CD4-positive, alpha-beta memory T cell (primary cell): ENCODE measurements around the gene LMO3. TPM values are rescaled to one million over a fixed set of nuclear protein-coding genes. Genes with fewer than 3 reads are reported as not detected.

Source experiments
- CTCF ChIA-PET: fragments of 350-600 bp; sonication (Branson Sonifier 250); formaldehyde crosslinking; loops from one replicate; lab custom pipeline; 2021; ENCODE audit warnings: inconsistent platforms; ENCODE audit not compliant: partially characterized antibody; lab: Charles Lee
- POLR2A ChIA-PET: fragments of 350-600 bp; sonication (Branson Sonifier 250); formaldehyde crosslinking; loops from one replicate; lab custom pipeline; 2021; ENCODE audit not compliant: partially characterized antibody; lab: Charles Lee
- DNase-seq, 5 donors: peaks; one replicate each; pipeline versions ENCODE4 v3.0.0 to v3.0.0-alpha.2; 2020 to 2022; ENCODE audit warnings: mixed read lengths in 1 of 5
- H3K27ac ChIP-seq: one replicate; pipeline ENCODE4 v1.7.0; 2013; ENCODE audit warnings: low read depth, low read length
- H3K27me3 ChIP-seq: 2 replicates; pipeline ENCODE4 v1.7.0; 2013; ENCODE audit warnings: mild to moderate bottlenecking, low read length, moderate library complexity; ENCODE audit not compliant: insufficient read depth
- H3K36me3 ChIP-seq: 2 replicates; pipeline ENCODE4 v1.7.0; 2013; ENCODE audit warnings: mild to moderate bottlenecking, low read length, moderate library complexity; ENCODE audit not compliant: insufficient read depth
- H3K4me1 ChIP-seq: 2 replicates; pipeline ENCODE4 v1.7.0; 2013; ENCODE audit warnings: mild to moderate bottlenecking, low read length, moderate library complexity; ENCODE audit not compliant: insufficient read depth
- H3K4me3 ChIP-seq, 2 donors: one replicate each; pipeline ENCODE4 v1.7.0; 2013; ENCODE audit warnings: low read length in 2 of 2, mild to moderate bottlenecking in 1 of 2
- H3K9me3 ChIP-seq, 2 donors: one replicate each; pipeline ENCODE4 v1.7.0; 2013; ENCODE audit warnings: low read length in 2 of 2, control low read depth in 1 of 2; ENCODE audit not compliant: control insufficient read depth in 1 of 2
- H3K27ac Mint-ChIP-seq, 7 donors: one replicate each; pipeline ENCODE4 v1.8.0; 2020 to 2021; ENCODE audit warnings: mixed read lengths in 7 of 7, mild to moderate bottlenecking in 6 of 7, inconsistent platforms in 3 of 7, moderate library complexity in 3 of 7
- H3K27me3 Mint-ChIP-seq, 2 donors: one replicate each; pipeline ENCODE4 v1.8.0; 2020 to 2021; ENCODE audit warnings: mixed read lengths in 2 of 2
- H3K36me3 Mint-ChIP-seq, 2 donors: one replicate each; pipeline ENCODE4 v1.8.0; 2020 to 2021; ENCODE audit warnings: mixed read lengths in 2 of 2, inconsistent platforms in 1 of 2, mild to moderate bottlenecking in 1 of 2
- H3K4me1 Mint-ChIP-seq, 4 donors: one replicate each; pipeline ENCODE4 v1.8.0; 2020 to 2021; ENCODE audit warnings: mixed read lengths in 4 of 4, mild to moderate bottlenecking in 1 of 4
- H3K4me3 Mint-ChIP-seq, 8 donors: one replicate each; pipeline ENCODE4 v1.8.0; 2020 to 2021; ENCODE audit warnings: mixed read lengths in 8 of 8, mild to moderate bottlenecking in 7 of 8, moderate library complexity in 6 of 8, inconsistent platforms in 3 of 8
- H3K9me3 Mint-ChIP-seq, 8 donors: one replicate each; pipeline ENCODE4 v1.8.0; 2020 to 2021; ENCODE audit warnings: mixed read lengths in 8 of 8, mild to moderate bottlenecking in 5 of 8, inconsistent platforms in 3 of 8, moderate library complexity in 1 of 8
- intact Hi-C: fragments of 100-400 bp; cut with micrococcal nuclease; formaldehyde crosslinking; loops from one replicate; pipeline ENCODE4 v1.15.1; 2023
- polyA plus RNA-seq, 2 donors: library from polyadenylated mRNA; unstranded; fragments of 300-500 nt; fragmentation: Illumina TruSeq; gene quantifications; one replicate each; pipeline ENCODE4 v1.2.3, GENCODE V29; 2021
- total RNA-seq, 2 experiments: library from RNA; stranded (reverse); gene quantifications; one replicate each; pipeline ENCODE4 v1.2.3, GENCODE V29; 2021

The LMO3 gene
- total and polyA plus RNA-seq, 4 experiments from 2014 or later = not detected

- Mint-ChIP-seq H3K4me3 (no peak overlapping the region), H3K4me1 (no peaks in the 10 kb centered on the region), H3K36me3 (no peaks in the 10 kb centered on the region), H3K27ac (no peak overlapping the region), H3K27me3 (no peaks in the 10 kb centered on the region), H3K9me3 (peaks cover 2 to 23% (median 9%) of the 10 kb centered on the region in 8 donors)
- ChIA-PET CTCF (no interaction called here), POLR2A (no interaction called here)
- Histone ChIP-seq H3K4me1 (no peaks in the 10 kb centered on the region), H3K27me3 (no peaks in the 10 kb centered on the region), H3K36me3 (no peaks in the 10 kb centered on the region), H3K9me3 (no peaks in the 10 kb centered on the region), H3K4me3 (no peak overlapping the region), H3K27ac (no peak overlapping the region)
- intact Hi-C loops = no loop called here
- DNase-seq = no peak
Observed at GRCh38 chr12:16586350-16587109, 19.4 kb downstream of the LMO3 start.

GRCh38 chr12:16585781-16586180, 20.2 kb downstream of the LMO3 start:
- no peak overlapping the region for H3K27ac Mint-ChIP-seq
- Histone ChIP-seq H3K4me3 (no peak overlapping the region), H3K27ac (no peak overlapping the region), H3K36me3 (no peaks in the 10 kb centered on the region), H3K27me3 (no peaks in the 10 kb centered on the region), H3K4me1 (no peaks in the 10 kb centered on the region), H3K9me3 (no peaks in the 10 kb centered on the region)
- no peak overlapping the region for H3K4me3 Mint-ChIP-seq
- intact Hi-C loops = no loop called here
- no peaks in the 10 kb centered on the region for H3K4me1 Mint-ChIP-seq
- H3K9me3 Mint-ChIP-seq = peaks cover 2 to 20% (median 9%) of the 10 kb centered on the region in 8 donors
- DNase-seq = no peak
- POLR2A ChIA-PET = no interaction called here
- H3K27me3 Mint-ChIP-seq = no peaks in the 10 kb centered on the region
- CTCF ChIA-PET = no interaction called here
- H3K36me3 Mint-ChIP-seq = no peaks in the 10 kb centered on the region

- Histone ChIP-seq H3K36me3 (no peaks in the 10 kb centered on the region), H3K9me3 (no peaks in the 10 kb centered on the region)
- peaks cover 2 to 20% (median 9%) of the 10 kb centered on the region in 8 donors for H3K9me3 Mint-ChIP-seq
Observed at GRCh38 chr12:16583969-16584745, 21.8 kb downstream of the LMO3 start.

GRCh38 chr12:16581416-16581815, 24.5 kb downstream of the LMO3 start:
- CTCF ChIA-PET = no interaction called here
- no peaks in the 10 kb centered on the region for H3K36me3 Mint-ChIP-seq
- peaks cover 2 to 21% (median 11%) of the 10 kb centered on the region in 8 donors for H3K9me3 Mint-ChIP-seq
- POLR2A ChIA-PET = no interaction called here
- no peak overlapping the region for H3K27ac ChIP-seq
- H3K4me3 Mint-ChIP-seq = no peak overlapping the region
- H3K27ac Mint-ChIP-seq = no peak overlapping the region
- no peaks in the 10 kb centered on the region for H3K36me3 ChIP-seq
- intact Hi-C loops = no loop called here
- H3K27me3 Mint-ChIP-seq = no peaks in the 10 kb centered on the region
- no peaks in the 10 kb centered on the region for H3K9me3 ChIP-seq
- no peaks in the 10 kb centered on the region for H3K4me1 ChIP-seq
- no peak overlapping the region for H3K4me3 ChIP-seq
- H3K4me1 Mint-ChIP-seq = no peaks in the 10 kb centered on the region
- no peaks in the 10 kb centered on the region for H3K27me3 ChIP-seq
- no peak for DNase-seq

More at GRCh38 chr12:16583969-16584745, 21.8 kb downstream of the LMO3 start:
- ChIA-PET CTCF (no interaction called here), POLR2A (no interaction called here)
- DNase-seq = no peak
- H3K4me3 ChIP-seq = no peak overlapping the region
- H3K4me1 Mint-ChIP-seq = no peaks in the 10 kb centered on the region
- H3K4me1 ChIP-seq = no peaks in the 10 kb centered on the region
- H3K27ac ChIP-seq = no peak overlapping the region
- no peaks in the 10 kb centered on the region for H3K27me3 Mint-ChIP-seq
- H3K27me3 ChIP-seq = no peaks in the 10 kb centered on the region
- H3K27ac Mint-ChIP-seq = no peak overlapping the region
- no peak overlapping the region for H3K4me3 Mint-ChIP-seq
- no peaks in the 10 kb centered on the region for H3K36me3 Mint-ChIP-seq
- intact Hi-C loops = no loop called here

GRCh38 chr12:16579041-16579440, 26.9 kb downstream of the LMO3 start:
- H3K4me3 ChIP-seq = no peak overlapping the region
- H3K9me3 ChIP-seq = no peaks in the 10 kb centered on the region
- no peak overlapping the region for H3K4me3 Mint-ChIP-seq
- H3K4me1 ChIP-seq = no peaks in the 10 kb centered on the region
- H3K27me3 Mint-ChIP-seq = no peaks in the 10 kb centered on the region
- no peak overlapping the region for H3K27ac ChIP-seq
- DNase-seq = no peak
- H3K27ac Mint-ChIP-seq = no peak overlapping the region
- POLR2A ChIA-PET = no interaction called here
- no peaks in the 10 kb centered on the region for H3K4me1 Mint-ChIP-seq
- CTCF ChIA-PET = no interaction called here
- no peaks in the 10 kb centered on the region for H3K36me3 Mint-ChIP-seq
- no peaks in the 10 kb centered on the region for H3K27me3 ChIP-seq
- peaks cover 4 to 17% (median 10%) of the 10 kb centered on the region in 8 donors for H3K9me3 Mint-ChIP-seq
- no peaks in the 10 kb centered on the region for H3K36me3 ChIP-seq
- intact Hi-C loops = no loop called here

- peaks cover 2 to 12% (median 4%) of the 10 kb centered on the region in 8 donors for H3K9me3 Mint-ChIP-seq
- H3K4me1 Mint-ChIP-seq = no peaks in the 10 kb centered on the region
- no peak for DNase-seq
- H3K9me3 ChIP-seq = no peaks in the 10 kb centered on the region
- POLR2A ChIA-PET = no interaction called here
- no peaks in the 10 kb centered on the region for H3K36me3 ChIP-seq
- no peaks in the 10 kb centered on the region for H3K4me1 ChIP-seq
- intact Hi-C loops = no loop called here
- CTCF ChIA-PET = no interaction called here
- no peak overlapping the region for H3K27ac Mint-ChIP-seq
- no peak overlapping the region for H3K4me3 ChIP-seq
- no peaks in the 10 kb centered on the region for H3K27me3 Mint-ChIP-seq
- H3K27me3 ChIP-seq = no peaks in the 10 kb centered on the region
- H3K4me3 Mint-ChIP-seq = no peak overlapping the region
- H3K36me3 Mint-ChIP-seq = no peaks in the 10 kb centered on the region
- H3K27ac ChIP-seq = no peak overlapping the region
Observed at GRCh38 chr12:16573398-16574077, 32.4 kb downstream of the LMO3 start.

GRCh38 chr12:16568873-16569272, 37.1 kb downstream of the LMO3 start:
- H3K4me3 Mint-ChIP-seq = no peak overlapping the region
- no peak overlapping the region for H3K4me3 ChIP-seq
- intact Hi-C loops = no loop called here
- H3K9me3 ChIP-seq = no peaks in the 10 kb centered on the region
- H3K27ac ChIP-seq = no peak overlapping the region
- H3K36me3 Mint-ChIP-seq = no peaks in the 10 kb centered on the region
- no peaks in the 10 kb centered on the region for H3K4me1 Mint-ChIP-seq
- peaks cover 0 to 10% (median 5%) of the 10 kb centered on the region in 8 donors for H3K9me3 Mint-ChIP-seq
- H3K27me3 ChIP-seq = no peaks in the 10 kb centered on the region
- H3K36me3 ChIP-seq = no peaks in the 10 kb centered on the region
- ChIA-PET POLR2A (no interaction called here), CTCF (no interaction called here)
- H3K27ac Mint-ChIP-seq = no peak overlapping the region
- DNase-seq = no peak
- no peaks in the 10 kb centered on the region for H3K27me3 Mint-ChIP-seq
- H3K4me1 ChIP-seq = no peaks in the 10 kb centered on the region
